SK-N-SH treated with all-trans-retinoic acid at 6 μM for 48 hours (cell line): Measurements from ENCODE around the gene PARVG.

Experiments
- ATAC-seq: fragments of 200-7000 bp; cut with Tn5 transposase; 3 replicates; pipeline ENCODE4 v1.9.1; 2020; ENCODE audit warnings: mild to moderate bottlenecking, moderate library complexity
- BACH2 ChIP-seq: fragments of 250-450 bp; sonication (Bioruptor Pico); IDR thresholded peaks from 2 replicates; pipeline ENCODE4 v1.9.0; 2021; ENCODE audit warnings: mild to moderate bottlenecking, borderline replicate concordance
- CREB5 ChIP-seq: fragments of 250-450 bp; sonication (Bioruptor Pico); IDR thresholded peaks from 2 replicates; pipeline ENCODE4 v1.5.1; 2020; ENCODE audit warnings: low read depth, mild to moderate bottlenecking, moderate library complexity
- CSDC2 ChIP-seq: fragments of 250-450 bp; sonication (Bioruptor Pico); IDR thresholded peaks from 2 replicates; pipeline ENCODE4 v1.5.0; 2020; ENCODE audit warnings: mild to moderate bottlenecking, moderate library complexity
- CSRNP3 ChIP-seq: fragments of 250-450 bp; sonication (Bioruptor Pico); IDR thresholded peaks from 2 replicates; pipeline ENCODE4 v1.5.1; 2021; ENCODE audit warnings: mild to moderate bottlenecking, moderate library complexity
- ESRRG ChIP-seq: fragments of 250-450 bp; sonication (Bioruptor Pico); IDR thresholded peaks from 2 replicates; pipeline ENCODE4 v1.6.1; 2021; ENCODE audit warnings: mild to moderate bottlenecking
- ISL1 ChIP-seq: fragments of 250-450 bp; sonication (Bioruptor Pico); IDR thresholded peaks from 2 replicates; pipeline ENCODE4 v2.1.2; 2022; ENCODE audit warnings: mild to moderate bottlenecking, moderate library complexity
- OSR1 ChIP-seq: fragments of 250-450 bp; sonication (Bioruptor Pico); IDR thresholded peaks from 2 replicates; pipeline ENCODE4 v1.8.0; 2022; ENCODE audit warnings: moderate library complexity, mild to moderate bottlenecking, inconsistent platforms
- PATZ1 ChIP-seq: fragments of 250-450 bp; sonication (Bioruptor Pico); IDR thresholded peaks from 2 replicates; pipeline ENCODE4 v1.8.0; 2020; ENCODE audit warnings: mild to moderate bottlenecking, moderate library complexity, borderline replicate concordance
- POU6F1 ChIP-seq: fragments of 250-450 bp; sonication (Bioruptor Pico); IDR thresholded peaks from 2 replicates; pipeline ENCODE4 v1.8.0; 2021; ENCODE audit warnings: low read depth, mild to moderate bottlenecking, moderate library complexity, borderline replicate concordance
- PPARA ChIP-seq: fragments of 250-450 bp; sonication (Bioruptor Pico); IDR thresholded peaks from 2 replicates; pipeline ENCODE4 v1.5.0; 2020; ENCODE audit warnings: mild to moderate bottlenecking, borderline replicate concordance
- RARB ChIP-seq: fragments of 250-450 bp; sonication (Bioruptor Pico); IDR thresholded peaks from 2 replicates; pipeline ENCODE4 v1.8.0; 2021; ENCODE audit warnings: mild to moderate bottlenecking, moderate library complexity
- SNAI2 ChIP-seq: fragments of 250-450 bp; sonication (Bioruptor Pico); IDR thresholded peaks from 2 replicates; pipeline ENCODE4 v1.5.0; 2020; ENCODE audit warnings: mild to moderate bottlenecking, moderate library complexity
- TCF4 ChIP-seq: fragments of 250-450 bp; sonication (Bioruptor Pico); IDR thresholded peaks from 2 replicates; pipeline ENCODE4 v1.8.0; 2021; ENCODE audit warnings: mild to moderate bottlenecking, moderate library complexity, borderline replicate concordance
- TSHZ2 ChIP-seq: fragments of 250-450 bp; sonication (Bioruptor Pico); IDR thresholded peaks from 2 replicates; pipeline ENCODE4 v1.5.0; 2020; ENCODE audit warnings: mild to moderate bottlenecking, moderate library complexity
- ZC3H10 ChIP-seq: fragments of 250-450 bp; sonication (Bioruptor Pico); IDR thresholded peaks from 2 replicates; pipeline ENCODE4 v1.5.1; 2021; ENCODE audit warnings: mild to moderate bottlenecking, moderate library complexity
- ZFP3 ChIP-seq: fragments of 250-450 bp; sonication (Bioruptor Pico); IDR thresholded peaks from 2 replicates; pipeline ENCODE4 v1.5.0; 2020; ENCODE audit warnings: mild to moderate bottlenecking, moderate library complexity
- ZFP30 ChIP-seq: fragments of 450-650 bp; formaldehyde crosslinking; IDR thresholded peaks from 2 replicates; pipeline ENCODE4 v1.5.0; 2022; ENCODE audit warnings: mild to moderate bottlenecking, moderate library complexity
- ZNF565 ChIP-seq: fragments of 450-650 bp; formaldehyde crosslinking; conservative IDR thresholded peaks from 2 replicates; pipeline ENCODE4 v1.5.0; 2020; ENCODE audit warnings: low read depth, mild to moderate bottlenecking, moderate library complexity
- ZNF70 ChIP-seq: fragments of 450-650 bp; formaldehyde crosslinking; IDR thresholded peaks from 2 replicates; pipeline ENCODE4 v1.5.0; 2020; ENCODE audit warnings: mild to moderate bottlenecking, moderate library complexity
- ZNF8 ChIP-seq: fragments of 450-650 bp; formaldehyde crosslinking; IDR thresholded peaks from 2 replicates; pipeline ENCODE4 v1.5.0; 2020; ENCODE audit warnings: mild to moderate bottlenecking, moderate library complexity

PARVG gene

GRCh38 chr22:44181033-44181911 lies 547 bp downstream of the PARVG start:
- no peak for ATAC-seq
- no peak for TF ChIP-seq ZNF565 (CRISPR knock-in tag)
- TF ChIP-seq ZNF8 (CRISPR knock-in tag) = no peak
- TF ChIP-seq ESRRG = no peak
- no peak for TF ChIP-seq CSRNP3 (CRISPR knock-in tag)
- TF ChIP-seq POU6F1 = no peak
- peak; percentile 95 for TF ChIP-seq ZFP3 (CRISPR knock-in tag)

GRCh38 chr22:44181912-44182587 lies 1.3 kb downstream of the PARVG start:
- ATAC-seq = no peak
- TF ChIP-seq RARB (CRISPR knock-in tag) = no peak
- no peak for TF ChIP-seq ESRRG
- no peak for TF ChIP-seq TSHZ2
- TF ChIP-seq ISL1 = no peak
- TF ChIP-seq PPARA = no peak
- TF ChIP-seq CSDC2 (CRISPR knock-in tag) = no peak
- no peak for TF ChIP-seq ZNF70 (CRISPR knock-in tag)
- TF ChIP-seq PATZ1 (CRISPR knock-in tag) = no peak

- TF ChIP-seq ZC3H10 (CRISPR knock-in tag) (no peak), TCF4 (CRISPR knock-in tag) (no peak), OSR1 (CRISPR knock-in tag) (no peak), POU6F1 (no peak), ZFP3 (CRISPR knock-in tag) (no peak), CSDC2 (CRISPR knock-in tag) (no peak), ZNF70 (CRISPR knock-in tag) (no peak), ZFP30 (CRISPR knock-in tag) (no peak), ZNF565 (CRISPR knock-in tag) (no peak), PPARA (no peak), SNAI2 (CRISPR knock-in tag) (no peak), TSHZ2 (no peak), BACH2 (no peak), CREB5 (no peak)
- no peak for ATAC-seq
These were observed 2.0 kb downstream of the PARVG start for GRCh38 chr22:44182588-44183286.
